Measurements from ENCODE around the gene CRTC1. TPM values are rescaled to one million over a fixed set of nuclear protein-coding genes. Genes with fewer than 3 reads are reported as not detected.

CRTC1 gene
- total and polyA plus RNA-seq, 4 experiments from 2014 or later, result 1.7 to 20.8 (median 19.6) TPM; not detected in 1

- Mint-ChIP-seq H3K27ac (peak overlapping the region in 3 of 7 donors; percentile 22 to 80 (median 23)), H3K4me1 (peaks cover 20 to 46% (median 31%) of the 10 kb centered on the region in 4 donors), H3K36me3 (no peaks in the 10 kb centered on the region), H3K9me3 (no peaks in the 10 kb centered on the region), H3K4me3 (peak overlapping the region; percentile 21 to 78 (median 48)), H3K27me3 (peaks cover 26 to 38% of the 10 kb centered on the region in 2 donors)
- Histone ChIP-seq H3K27me3 (ENCODE audit: insufficient read depth, low read length) (peaks cover 17% of the 10 kb centered on the region), H3K36me3 (ENCODE audit: insufficient read depth, low read length) (no peaks in the 10 kb centered on the region), H3K4me3 (ENCODE audit: low read length in 2 of 2) (no peak overlapping the region), H3K27ac (ENCODE audit: low read depth, low read length) (no peak overlapping the region), H3K4me1 (ENCODE audit: insufficient read depth, low read length) (peaks cover 27% of the 10 kb centered on the region), H3K9me3 (ENCODE audit: control insufficient read depth in 1 of 2, low read length in 2 of 2) (no peaks in the 10 kb centered on the region)
- ChIA-PET POLR2A (ENCODE audit: partially characterized antibody) (no interaction called here), CTCF (ENCODE audit: partially characterized antibody) (no interaction called here)
- intact Hi-C loops (cut with micrococcal nuclease), result no loop called here
- peak in 4 of 5 donors; percentile 29 to 69 (median 48) for DNase-seq
Observed at GRCh38 chr19:18785179-18786124, 102.0 kb downstream of the CRTC1 start.

GRCh38 chr19:18788529-18789421 lies 105.3 kb downstream of the CRTC1 start:
- ChIA-PET POLR2A (ENCODE audit: partially characterized antibody) (no interaction called here), CTCF (ENCODE audit: partially characterized antibody) (no interaction called here)
- no peak overlapping the region for H3K27ac ChIP-seq (ENCODE audit: low read depth, low read length)
- H3K27me3 ChIP-seq (ENCODE audit: insufficient read depth, low read length), result peaks cover 29% of the 10 kb centered on the region
- peak overlapping the region; percentile 36 to 89 (median 78) for H3K4me3 Mint-ChIP-seq
- peaks cover 39 to 59% of the 10 kb centered on the region in 2 donors for H3K27me3 Mint-ChIP-seq
- H3K4me3 ChIP-seq (ENCODE audit: low read length in 2 of 2), result no peak overlapping the region
- peaks cover 20 to 52% (median 37%) of the 10 kb centered on the region in 4 donors for H3K4me1 Mint-ChIP-seq
- H3K36me3 Mint-ChIP-seq, result no peaks in the 10 kb centered on the region
- H3K9me3 ChIP-seq (ENCODE audit: control insufficient read depth in 1 of 2, low read length in 2 of 2), result no peaks in the 10 kb centered on the region
- peaks cover 31% of the 10 kb centered on the region for H3K4me1 ChIP-seq (ENCODE audit: insufficient read depth, low read length)
- no peaks in the 10 kb centered on the region for H3K36me3 ChIP-seq (ENCODE audit: insufficient read depth, low read length)
- peak overlapping the region in 2 of 7 donors; percentile 49 to 72 for H3K27ac Mint-ChIP-seq
- DNase-seq, result no peak
- H3K9me3 Mint-ChIP-seq, result no peaks in the 10 kb centered on the region
- intact Hi-C loops (cut with micrococcal nuclease), result no loop called here

- Histone ChIP-seq H3K36me3 (ENCODE audit: insufficient read depth, low read length) (no peaks in the 10 kb centered on the region), H3K4me3 (ENCODE audit: low read length in 2 of 2) (no peak overlapping the region), H3K27me3 (ENCODE audit: insufficient read depth, low read length) (peaks cover 29% of the 10 kb centered on the region), H3K27ac (ENCODE audit: low read depth, low read length) (no peak overlapping the region), H3K9me3 (ENCODE audit: control insufficient read depth in 1 of 2, low read length in 2 of 2) (no peaks in the 10 kb centered on the region), H3K4me1 (ENCODE audit: insufficient read depth, low read length) (peaks cover 31% of the 10 kb centered on the region)
- ChIA-PET POLR2A (ENCODE audit: partially characterized antibody) (no interaction called here), CTCF (ENCODE audit: partially characterized antibody) (no interaction called here)
- peaks cover 40 to 58% of the 10 kb centered on the region in 2 donors for H3K27me3 Mint-ChIP-seq
- intact Hi-C loops (cut with micrococcal nuclease), result no loop called here
- H3K27ac Mint-ChIP-seq, result peak overlapping the region in 2 of 7 donors; percentile 49 to 72
- DNase-seq, result no peak
- no peaks in the 10 kb centered on the region for H3K36me3 Mint-ChIP-seq
- H3K4me1 Mint-ChIP-seq, result peaks cover 20 to 52% (median 36%) of the 10 kb centered on the region in 4 donors
- peak overlapping the region; percentile 68 to 89 (median 78) for H3K4me3 Mint-ChIP-seq
- no peaks in the 10 kb centered on the region for H3K9me3 Mint-ChIP-seq
Observed at GRCh38 chr19:18789422-18789869, 106.0 kb downstream of the CRTC1 start.

GRCh38 chr19:18789883-18790565 lies 106.5 kb downstream of the CRTC1 start:
- Histone ChIP-seq H3K4me1 (ENCODE audit: insufficient read depth, low read length) (peaks cover 31% of the 10 kb centered on the region), H3K9me3 (ENCODE audit: control insufficient read depth in 1 of 2, low read length in 2 of 2) (no peaks in the 10 kb centered on the region), H3K27me3 (ENCODE audit: insufficient read depth, low read length) (peaks cover 29% of the 10 kb centered on the region), H3K36me3 (ENCODE audit: insufficient read depth, low read length) (no peaks in the 10 kb centered on the region), H3K4me3 (ENCODE audit: low read length in 2 of 2) (no peak overlapping the region), H3K27ac (ENCODE audit: low read depth, low read length) (no peak overlapping the region)
- Mint-ChIP-seq H3K4me1 (peaks cover 20 to 52% (median 33%) of the 10 kb centered on the region in 4 donors), H3K4me3 (peak overlapping the region; percentile 39 to 89 (median 84)), H3K36me3 (no peaks in the 10 kb centered on the region), H3K27me3 (peaks cover 44 to 61% of the 10 kb centered on the region in 2 donors), H3K27ac (peak overlapping the region in 1 of 7 donors; percentile 42), H3K9me3 (no peaks in the 10 kb centered on the region)
- intact Hi-C loops (cut with micrococcal nuclease), result no loop called here
- CTCF ChIA-PET (ENCODE audit: partially characterized antibody), result no interaction called here
- POLR2A ChIA-PET (ENCODE audit: partially characterized antibody), result no interaction called here
- DNase-seq, result no peak

- Mint-ChIP-seq H3K36me3 (no peaks in the 10 kb centered on the region), H3K4me3 (peak within 1 kb of the TSS; percentile 66 to 89 (median 84)), H3K4me1 (peaks cover 16 to 46% (median 28%) of the 10 kb centered on the region in 4 donors), H3K9me3 (no peaks in the 10 kb centered on the region), H3K27me3 (peaks cover 42 to 58% of the 10 kb centered on the region in 2 donors), H3K27ac (peak within 1 kb of the TSS in 2 of 7 donors; percentile 18 to 42)
- H3K4me1 ChIP-seq (ENCODE audit: insufficient read depth, low read length), result peaks cover 25% of the 10 kb centered on the region
- no peak for DNase-seq
- intact Hi-C loops (cut with micrococcal nuclease), result no loop called here
- H3K27ac ChIP-seq (ENCODE audit: low read depth, low read length), result no peak within 1 kb of the TSS
- no peak within 1 kb of the TSS for H3K4me3 ChIP-seq (ENCODE audit: low read length in 2 of 2)
- ChIA-PET CTCF (ENCODE audit: partially characterized antibody) (no interaction called here), POLR2A (ENCODE audit: partially characterized antibody) (no interaction called here)
- no peaks in the 10 kb centered on the region for H3K9me3 ChIP-seq (ENCODE audit: control insufficient read depth in 1 of 2, low read length in 2 of 2)
- H3K36me3 ChIP-seq (ENCODE audit: insufficient read depth, low read length), result no peaks in the 10 kb centered on the region
- peaks cover 29% of the 10 kb centered on the region for H3K27me3 ChIP-seq (ENCODE audit: insufficient read depth, low read length)
Observed at GRCh38 chr19:18790566-18791314, 107.3 kb downstream of the CRTC1 start, which contains the start of gene COMP. COMP (minus strand) TSS chr19:18791305; CDS start chr19:18791269, 36 bp downstream.

- H3K36me3 Mint-ChIP-seq, result no peaks in the 10 kb centered on the region
- DNase-seq, result no peak
- intact Hi-C loops (cut with micrococcal nuclease), result no loop called here
Observed at GRCh38 chr19:18791315-18791678, 107.8 kb downstream of the CRTC1 start.

More at GRCh38 chr19:18791315-18791678, 107.8 kb downstream of the CRTC1 start:
- Mint-ChIP-seq H3K4me1 (peaks cover 13 to 40% (median 23%) of the 10 kb centered on the region in 4 donors), H3K4me3 (peak overlapping the region in 4 of 8 donors; percentile 58 to 72 (median 66)), H3K27ac (peak overlapping the region in 1 of 7 donors; percentile 24), H3K27me3 (peaks cover 40 to 57% of the 10 kb centered on the region in 2 donors), H3K9me3 (no peaks in the 10 kb centered on the region)
- H3K4me3 ChIP-seq (ENCODE audit: low read length in 2 of 2), result no peak overlapping the region
- ChIA-PET CTCF (ENCODE audit: partially characterized antibody) (no interaction called here), POLR2A (ENCODE audit: partially characterized antibody) (no interaction called here)
- H3K36me3 ChIP-seq (ENCODE audit: insufficient read depth, low read length), result no peaks in the 10 kb centered on the region
- H3K4me1 ChIP-seq (ENCODE audit: insufficient read depth, low read length), result peaks cover 25% of the 10 kb centered on the region
- peaks cover 29% of the 10 kb centered on the region for H3K27me3 ChIP-seq (ENCODE audit: insufficient read depth, low read length)
- no peak overlapping the region for H3K27ac ChIP-seq (ENCODE audit: low read depth, low read length)
- no peaks in the 10 kb centered on the region for H3K9me3 ChIP-seq (ENCODE audit: control insufficient read depth in 1 of 2, low read length in 2 of 2)
